ENCODE results near the gene NCOA7.

NCOA7 gene

DNA sequence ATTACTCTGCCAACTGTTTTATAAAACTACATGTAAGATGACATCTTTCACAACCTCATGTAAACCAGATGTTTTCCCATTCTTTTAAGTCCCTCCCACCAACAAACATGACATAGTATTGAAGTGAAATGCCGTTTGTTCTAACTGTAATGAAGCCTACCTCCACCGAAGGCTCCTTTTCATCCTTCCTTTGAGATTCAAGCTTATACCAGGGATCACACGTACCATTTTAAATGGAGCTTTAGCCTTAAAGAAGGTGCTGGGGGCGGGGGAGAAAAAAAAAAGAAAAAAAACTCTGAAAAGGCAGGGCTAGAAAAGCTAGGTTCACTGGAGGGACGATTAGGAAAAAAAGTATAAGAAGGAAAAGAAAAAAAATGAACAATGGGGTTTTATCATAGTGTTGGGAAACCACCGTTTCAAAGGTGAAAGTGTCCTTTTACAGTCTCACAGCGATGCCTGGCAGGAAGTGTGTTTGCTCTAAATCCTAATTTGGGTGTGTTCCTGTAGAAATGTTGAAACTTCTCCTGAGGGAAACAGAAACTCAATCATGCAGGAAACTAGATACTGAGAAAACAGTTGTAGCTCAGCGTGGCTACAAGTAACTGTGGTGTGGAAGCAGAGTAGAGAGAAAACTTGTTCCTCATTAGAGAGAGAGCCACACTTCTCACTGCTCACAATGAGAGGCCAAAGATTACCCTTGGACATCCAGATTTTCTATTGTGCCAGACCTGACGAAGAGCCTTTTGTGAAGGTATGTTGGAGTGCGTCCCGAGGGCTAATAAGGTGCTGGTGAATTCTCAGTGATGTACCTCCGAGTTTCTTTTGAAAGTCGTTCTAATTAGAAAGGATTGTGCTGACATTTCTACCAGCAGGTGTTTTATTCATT lies 128.2 kb downstream of the NCOA7 start:
- in situ Hi-C loops (cut with HindIII; ENCODE audit: low sequenced_read_pairs), result no loop called here
- H3K4me3 ChIP-seq (ENCODE audit: low read depth, low read length), result no peak overlapping the region
- DNase-seq (ENCODE audit: low read depth), result peak; percentile 62
- TF ChIP-seq CTCF (IDR thresholded peaks at IDR 0.05; ENCODE audit: low read depth, low read length, missing control alignments), result no peak

DNA sequence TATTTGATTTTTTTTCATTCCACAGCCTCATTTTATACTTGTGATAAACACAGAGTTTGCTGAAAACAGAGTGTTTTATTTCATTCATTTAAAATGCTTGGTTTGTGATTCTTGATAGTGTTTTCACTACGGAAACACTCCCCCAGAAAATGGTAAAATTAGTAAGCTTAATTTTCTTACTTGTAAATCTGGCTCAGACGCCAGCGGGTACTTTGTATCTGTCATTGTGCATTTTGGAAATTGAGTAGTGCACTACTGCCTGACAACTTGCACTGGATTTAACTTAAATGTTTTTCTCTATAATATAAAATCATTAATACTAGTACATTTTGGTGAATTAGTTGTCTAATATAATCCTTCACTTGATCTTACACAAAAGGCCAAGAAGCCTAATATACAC lies 128.9 kb downstream of the NCOA7 start:
- no peak for DNase-seq (ENCODE audit: low read depth)
- in situ Hi-C loops (cut with HindIII; ENCODE audit: low sequenced_read_pairs), result no loop called here
- H3K4me3 ChIP-seq (ENCODE audit: low read depth, low read length), result no peak overlapping the region
- no peak for TF ChIP-seq CTCF (IDR thresholded peaks at IDR 0.05; ENCODE audit: low read depth, low read length, missing control alignments)

- DNase-seq (ENCODE audit: low read depth), result no peak
- no peak for TF ChIP-seq CTCF (IDR thresholded peaks at IDR 0.05; ENCODE audit: low read depth, low read length, missing control alignments)
- no peak overlapping the region for H3K4me3 ChIP-seq (ENCODE audit: low read depth, low read length)
- in situ Hi-C loops (cut with HindIII; ENCODE audit: low sequenced_read_pairs), result no loop called here
Measured at GRCh38 chr6:125922322-125922860, 131.6 kb downstream of the NCOA7 start.

GRCh38 chr6:125923366-125923877 lies 132.7 kb downstream of the NCOA7 start:
- no peak for DNase-seq (ENCODE audit: low read depth)
- no peak for TF ChIP-seq CTCF (IDR thresholded peaks at IDR 0.05; ENCODE audit: low read depth, low read length, missing control alignments)
- in situ Hi-C loops (cut with HindIII; ENCODE audit: low sequenced_read_pairs), result no loop called here
- no peak overlapping the region for H3K4me3 ChIP-seq (ENCODE audit: low read depth, low read length)

DNA sequence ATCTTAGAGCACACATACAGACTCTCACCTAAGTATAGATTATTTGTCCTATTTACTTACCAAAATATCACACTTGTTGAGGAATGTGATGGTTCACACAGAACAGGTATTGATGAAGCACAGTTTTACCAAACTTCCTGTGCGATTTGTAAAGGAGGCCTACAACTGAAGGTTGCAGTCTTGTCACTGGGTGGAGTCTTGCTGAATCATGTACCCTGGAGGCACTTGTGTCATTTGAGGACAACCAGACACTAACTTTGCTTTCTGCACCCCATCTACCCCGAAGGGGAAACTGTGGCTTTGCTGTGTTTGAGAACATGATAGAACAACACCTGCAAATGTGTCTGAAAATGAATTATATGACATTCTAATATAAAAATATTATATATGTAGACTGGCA lies 133.4 kb downstream of the NCOA7 start:
- H3K4me3 ChIP-seq (ENCODE audit: low read depth, low read length), result no peak overlapping the region
- in situ Hi-C loops (cut with HindIII; ENCODE audit: low sequenced_read_pairs), result no loop called here
- DNase-seq (ENCODE audit: low read depth), result no peak
- no peak for TF ChIP-seq CTCF (IDR thresholded peaks at IDR 0.05; ENCODE audit: low read depth, low read length, missing control alignments)

- no peak for TF ChIP-seq CTCF (IDR thresholded peaks at IDR 0.05; ENCODE audit: low read depth, low read length, missing control alignments)
- H3K4me3 ChIP-seq (ENCODE audit: low read depth, low read length), result no peak overlapping the region
- in situ Hi-C loops (cut with HindIII; ENCODE audit: low sequenced_read_pairs), result no loop called here
- DNase-seq (ENCODE audit: low read depth), result no peak
Measured at GRCh38 chr6:125924697-125925358, 134.1 kb downstream of the NCOA7 start.
